Ishikawa (cell line): Measurements from ENCODE around the gene CDK5.

ENCODE experiments used
- CEBPB ChIP-seq: IDR thresholded peaks from 2 replicates; pipeline ENCODE4 v1.6.1; 2012
- CREB1 ChIP-seq: IDR thresholded peaks from 2 replicates; pipeline ENCODE4 v1.6.1; 2012; ENCODE audit warnings: low read depth
- EGR1 ChIP-seq: IDR thresholded peaks from 2 replicates; pipeline ENCODE4 v1.6.1; 2012
- EP300 ChIP-seq: IDR thresholded peaks from 2 replicates; pipeline ENCODE4 v1.6.1; 2012; ENCODE audit warnings: borderline replicate concordance
- FOXM1 ChIP-seq: IDR thresholded peaks from 2 replicates; pipeline ENCODE4 v1.6.1; 2012; ENCODE audit warnings: low read depth, borderline replicate concordance
- NFIC ChIP-seq: IDR thresholded peaks from 2 replicates; pipeline ENCODE4 v1.6.1; 2012
- RAD21 ChIP-seq: IDR thresholded peaks from 2 replicates; pipeline ENCODE4 v1.6.1; 2012; ENCODE audit warnings: low read depth
- TAF1 ChIP-seq: IDR thresholded peaks from 2 replicates; pipeline ENCODE4 v1.6.1; 2012; ENCODE audit warnings: low read depth, mild to moderate bottlenecking
- TCF12 ChIP-seq: IDR thresholded peaks from 2 replicates; pipeline ENCODE4 v1.6.1; 2012; ENCODE audit warnings: low read depth
- TEAD4 ChIP-seq: IDR thresholded peaks from 2 replicates; pipeline ENCODE4 v1.6.1; 2012
- YY1 ChIP-seq: IDR thresholded peaks from 2 replicates; pipeline ENCODE4 v1.6.1; 2012; ENCODE audit warnings: low read depth
- ZBTB7A ChIP-seq: IDR thresholded peaks from 2 replicates; pipeline ENCODE4 v1.6.1; 2012; ENCODE audit warnings: low read depth
- TF ChIP-seq, protein P1 (sequence below): IDR thresholded peaks from 2 replicates; pipeline ENCODE4 v1.6.1; 2012
- TF ChIP-seq, protein P2 (sequence below): IDR thresholded peaks from 2 replicates; pipeline ENCODE4 v1.6.1; 2012; ENCODE audit warnings: low read depth, mild to moderate bottlenecking
- TF ChIP-seq, protein P3 (sequence below): IDR thresholded peaks from 2 replicates; pipeline ENCODE4 v1.6.1; 2012

CDK5 gene

DNA sequence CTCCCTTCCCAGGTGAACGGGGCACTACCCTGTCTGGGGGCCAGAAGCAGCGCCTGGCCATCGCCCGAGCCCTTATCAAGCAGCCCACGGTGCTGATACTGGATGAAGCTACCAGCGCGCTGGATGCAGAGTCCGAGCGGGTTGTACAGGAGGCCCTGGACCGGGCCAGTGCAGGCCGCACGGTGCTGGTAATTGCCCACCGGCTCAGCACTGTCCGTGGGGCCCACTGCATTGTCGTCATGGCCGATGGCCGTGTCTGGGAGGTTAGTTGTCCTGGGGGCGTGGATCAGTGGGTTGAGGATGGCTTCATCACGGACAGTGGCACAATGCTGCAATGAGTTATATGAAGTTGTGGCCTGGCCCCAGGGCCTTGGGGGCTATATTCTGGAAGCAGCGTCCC is 13.7 kb downstream of the CDK5 start:
- no peak for TF ChIP-seq NFIC
- TF ChIP-seq, protein P1, sequence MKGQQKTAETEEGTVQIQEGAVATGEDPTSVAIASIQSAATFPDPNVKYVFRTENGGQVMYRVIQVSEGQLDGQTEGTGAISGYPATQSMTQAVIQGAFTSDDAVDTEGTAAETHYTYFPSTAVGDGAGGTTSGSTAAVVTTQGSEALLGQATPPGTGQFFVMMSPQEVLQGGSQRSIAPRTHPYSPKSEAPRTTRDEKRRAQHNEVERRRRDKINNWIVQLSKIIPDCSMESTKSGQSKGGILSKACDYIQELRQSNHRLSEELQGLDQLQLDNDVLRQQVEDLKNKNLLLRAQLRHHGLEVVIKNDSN = no peak
- TF ChIP-seq, protein P2, sequence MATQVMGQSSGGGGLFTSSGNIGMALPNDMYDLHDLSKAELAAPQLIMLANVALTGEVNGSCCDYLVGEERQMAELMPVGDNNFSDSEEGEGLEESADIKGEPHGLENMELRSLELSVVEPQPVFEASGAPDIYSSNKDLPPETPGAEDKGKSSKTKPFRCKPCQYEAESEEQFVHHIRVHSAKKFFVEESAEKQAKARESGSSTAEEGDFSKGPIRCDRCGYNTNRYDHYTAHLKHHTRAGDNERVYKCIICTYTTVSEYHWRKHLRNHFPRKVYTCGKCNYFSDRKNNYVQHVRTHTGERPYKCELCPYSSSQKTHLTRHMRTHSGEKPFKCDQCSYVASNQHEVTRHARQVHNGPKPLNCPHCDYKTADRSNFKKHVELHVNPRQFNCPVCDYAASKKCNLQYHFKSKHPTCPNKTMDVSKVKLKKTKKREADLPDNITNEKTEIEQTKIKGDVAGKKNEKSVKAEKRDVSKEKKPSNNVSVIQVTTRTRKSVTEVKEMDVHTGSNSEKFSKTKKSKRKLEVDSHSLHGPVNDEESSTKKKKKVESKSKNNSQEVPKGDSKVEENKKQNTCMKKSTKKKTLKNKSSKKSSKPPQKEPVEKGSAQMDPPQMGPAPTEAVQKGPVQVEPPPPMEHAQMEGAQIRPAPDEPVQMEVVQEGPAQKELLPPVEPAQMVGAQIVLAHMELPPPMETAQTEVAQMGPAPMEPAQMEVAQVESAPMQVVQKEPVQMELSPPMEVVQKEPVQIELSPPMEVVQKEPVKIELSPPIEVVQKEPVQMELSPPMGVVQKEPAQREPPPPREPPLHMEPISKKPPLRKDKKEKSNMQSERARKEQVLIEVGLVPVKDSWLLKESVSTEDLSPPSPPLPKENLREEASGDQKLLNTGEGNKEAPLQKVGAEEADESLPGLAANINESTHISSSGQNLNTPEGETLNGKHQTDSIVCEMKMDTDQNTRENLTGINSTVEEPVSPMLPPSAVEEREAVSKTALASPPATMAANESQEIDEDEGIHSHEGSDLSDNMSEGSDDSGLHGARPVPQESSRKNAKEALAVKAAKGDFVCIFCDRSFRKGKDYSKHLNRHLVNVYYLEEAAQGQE = no peak
- no peak for TF ChIP-seq CREB1
- no peak for TF ChIP-seq TAF1
- TF ChIP-seq TEAD4 = no peak
- TF ChIP-seq FOXM1 = no peak
- no peak for TF ChIP-seq EGR1
- TF ChIP-seq, protein P3, sequence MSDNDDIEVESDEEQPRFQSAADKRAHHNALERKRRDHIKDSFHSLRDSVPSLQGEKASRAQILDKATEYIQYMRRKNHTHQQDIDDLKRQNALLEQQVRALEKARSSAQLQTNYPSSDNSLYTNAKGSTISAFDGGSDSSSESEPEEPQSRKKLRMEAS = no peak

DNA sequence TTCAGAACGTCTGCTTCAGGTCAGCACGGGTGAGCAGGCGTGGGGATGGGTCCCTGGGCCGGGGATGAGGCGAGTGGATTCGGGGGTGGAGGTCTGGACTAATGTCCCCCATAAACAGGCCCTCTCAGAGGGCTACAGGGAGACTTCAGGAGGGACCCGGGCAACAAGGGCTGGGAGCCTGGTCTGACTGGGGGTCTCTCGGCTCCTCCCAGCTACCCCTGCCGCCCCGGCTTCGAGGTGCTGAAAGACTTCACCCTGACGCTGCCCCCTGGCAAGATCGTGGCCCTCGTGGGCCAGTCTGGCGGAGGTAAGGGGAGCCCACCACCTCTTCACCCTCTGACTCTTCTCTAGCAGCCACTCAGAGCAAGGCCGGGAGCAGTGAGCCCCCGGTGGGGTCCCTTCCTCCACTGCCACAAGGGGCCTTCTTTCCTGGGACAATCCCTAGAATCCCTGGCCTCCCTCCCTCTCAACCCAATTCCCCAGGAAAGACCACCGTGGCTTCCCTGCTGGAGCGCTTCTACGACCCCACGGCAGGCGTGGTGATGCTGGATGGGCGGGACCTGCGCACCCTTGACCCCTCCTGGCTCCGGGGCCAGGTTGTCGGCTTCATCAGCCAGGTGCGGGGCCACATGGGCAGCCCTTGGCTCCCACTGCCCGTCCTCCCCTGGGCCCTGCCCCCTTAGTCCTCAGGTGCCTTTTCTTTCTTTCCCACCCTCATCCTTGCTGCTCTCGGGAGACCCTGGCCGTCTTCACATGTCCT is 16.9 kb downstream of the CDK5 start:
- TF ChIP-seq, protein P1 = no peak
- TF ChIP-seq RAD21 (no peak), FOXM1 (no peak), TCF12 (no peak), EGR1 (no peak), TAF1 (no peak), YY1 (no peak), NFIC (no peak), TEAD4 (no peak), CEBPB (no peak), ZBTB7A (no peak), CREB1 (no peak), EP300 (no peak)
- TF ChIP-seq, protein P3 = no peak
- TF ChIP-seq, protein P2 = no peak

DNA sequence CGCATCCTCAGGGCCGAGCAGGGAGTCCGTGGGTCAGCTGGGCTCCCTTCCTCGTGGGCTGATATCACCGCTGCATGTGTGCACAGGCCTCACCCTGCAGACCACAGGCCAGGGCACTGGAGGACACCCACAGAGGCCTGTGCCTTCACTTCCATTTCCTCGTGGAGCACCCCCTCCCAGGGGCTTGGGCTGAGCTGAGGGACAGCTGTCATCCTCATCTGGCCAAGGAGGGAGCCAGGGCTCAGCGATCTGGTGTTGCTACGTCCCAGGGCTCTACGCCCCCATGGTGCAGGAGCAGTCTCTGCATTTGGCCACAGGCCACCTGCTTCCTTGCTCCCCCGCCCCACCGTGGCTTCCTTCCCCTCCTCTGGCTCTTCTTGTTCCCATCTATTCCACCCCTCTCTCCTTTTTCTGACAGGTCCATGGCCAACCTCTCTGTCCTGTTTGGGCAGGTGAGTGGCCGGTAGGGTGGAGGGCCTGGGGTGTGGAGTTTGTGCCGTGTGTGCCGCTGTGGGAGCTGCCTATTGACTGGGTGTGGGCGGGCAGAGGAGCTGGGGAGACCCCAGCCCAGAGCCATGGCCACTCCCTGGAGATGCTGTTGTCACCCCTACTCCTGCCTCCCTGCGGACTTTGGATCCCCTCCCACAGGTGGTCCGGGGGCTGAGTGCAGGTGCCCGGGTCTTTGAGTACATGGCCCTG is 17.7 kb downstream of the CDK5 start:
- no peak for TF ChIP-seq NFIC
- TF ChIP-seq, protein P2 = no peak
- no peak for TF ChIP-seq CREB1
- TF ChIP-seq YY1 = no peak
- no peak for TF ChIP-seq EP300
- TF ChIP-seq, protein P3 = no peak
- TF ChIP-seq TAF1 = no peak
- no peak for TF ChIP-seq ZBTB7A
- no peak for TF ChIP-seq EGR1
- no peak for TF ChIP-seq RAD21
- no peak for TF ChIP-seq CEBPB
